Muscle of arm (tissue), 12 donors: ENCODE results near the gene HCRT. TPM values are rescaled to one million over a fixed set of nuclear protein-coding genes. Genes with fewer than 3 reads are reported as not detected.
"Not testable (repeated sequence)": the region's sequence is repeated elsewhere in the genome, so short reads cannot be mapped to it uniquely, and the experiment has no call there.

ENCODE experiments used
- DNase-seq: peaks from one replicate; pipeline ENCODE4 v3.0.0-alpha.2; 2013
- polyA plus RNA-seq, 12 donors: library from polyadenylated mRNA; unstranded; fragments of 120-200 nt; gene quantifications; one replicate each; pipeline ENCODE4 v1.2.1, GENCODE V29; 2013; ENCODE audit not compliant: insufficient read length in 12 of 12

HCRT gene
- polyA plus RNA-seq, 12 donors, result 0.32 to 0.58 TPM; not detected in 10

GRCh38 chr17:42141382-42141781, 43.9 kb downstream of the HCRT start:
- DNase-seq, result no peak

GRCh38 chr17:42140690-42141089, 44.6 kb downstream of the HCRT start:
- DNase-seq, result not testable (repeated sequence)

GRCh38 chr17:42138749-42139492, 46.3 kb downstream of the HCRT start:
- no peak for DNase-seq

GRCh38 chr17:42136654-42137051, 48.6 kb downstream of the HCRT start:
- DNase-seq, result no peak

GRCh38 chr17:42135664-42136653, 49.3 kb downstream of the HCRT start:
- DNase-seq, result no peak

- DNase-seq, result no peak
Observed at GRCh38 chr17:42135151-42135550, 50.1 kb downstream of the HCRT start.

Other genes with a start within 250 kb of the HCRT start
- 10 to 100 TPM in 11 of 12 donors, not detected in 1; 30.9 to 69.5 (median 42.6) TPM for gene CNP, start 218.7 kb downstream of the HCRT start, polyA plus RNA-seq
- 100 to 1,000 TPM in 3 of 12 donors, 10 to 100 TPM in 8, not detected in 1; 57.5 to 126 (median 94.3) TPM for gene DNAJC7, start 168.0 kb downstream of the HCRT start, polyA plus RNA-seq
- 10 to 100 TPM in 11 of 12 donors, not detected in 1; 31.0 to 65.9 (median 39.6) TPM for gene NKIRAS2, start 165.4 kb downstream of the HCRT start, polyA plus RNA-seq
- 1 to 10 TPM in 6 of 12 donors, under 1 TPM in 4, not detected in 2; 0.72 to 1.8 (median 1.2) TPM for gene C17orf113, start 134.9 kb downstream of the HCRT start, polyA plus RNA-seq
- gene ZNF385C, start 87.0 kb downstream of the HCRT start, polyA plus RNA-seq, result 10 to 100 TPM in 2 of 12 donors, 1 to 10 TPM in 8, not detected in 2; 4.1 to 12.2 (median 6.5) TPM
- 10 to 100 TPM in 1 of 12 donors, 1 to 10 TPM in 10, not detected in 1; 2.3 to 12.1 (median 5.3) TPM for gene DHX58, start 72.7 kb downstream of the HCRT start, polyA plus RNA-seq
- 10 to 100 TPM in 11 of 12 donors, not detected in 1; 34.3 to 69.5 (median 40.3) TPM for gene KAT2A, start 64.1 kb downstream of the HCRT start, polyA plus RNA-seq
- under 1 TPM in 10 of 12 donors, not detected in 2; 0.10 to 0.43 (median 0.28) TPM for gene HSPB9, start 62.6 kb downstream of the HCRT start, polyA plus RNA-seq
- gene RAB5C, start 30.5 kb downstream of the HCRT start, polyA plus RNA-seq, result 100 to 1,000 TPM in 2 of 12 donors, 10 to 100 TPM in 9, not detected in 1; 47.9 to 136 (median 56.5) TPM
- under 1 TPM in 3 of 12 donors, not detected in 9; 0.05 to 0.07 (median 0.07) TPM for gene KCNH4, start 4.3 kb downstream of the HCRT start, polyA plus RNA-seq
- gene GHDC, start 9.0 kb upstream of the HCRT start, polyA plus RNA-seq, result 10 to 100 TPM in 5 of 12 donors, 1 to 10 TPM in 6, not detected in 1; 8.1 to 14.6 (median 10.0) TPM
- 10 to 100 TPM in 11 of 12 donors, not detected in 1; 31.5 to 53.1 (median 40.9) TPM for gene STAT5B, start 90.9 kb upstream of the HCRT start, polyA plus RNA-seq
- gene STAT5A, start 103.0 kb upstream of the HCRT start, polyA plus RNA-seq, result 10 to 100 TPM in 11 of 12 donors, not detected in 1; 11.9 to 19.6 (median 15.3) TPM
- 100 to 1,000 TPM in 1 of 12 donors, 10 to 100 TPM in 11; 43.5 to 608 (median 52.9) TPM for gene STAT3, start 203.0 kb upstream of the HCRT start, polyA plus RNA-seq
- gene CAVIN1, start 237.8 kb upstream of the HCRT start, polyA plus RNA-seq, result 100 to 1,000 TPM; 209 to 442 (median 249) TPM